MM.1S (cell line): ENCODE data around the gene HBA2.

Experiments used
- CTCF ChIP-seq: fragments of 300-600 bp; sonication (generic); IDR thresholded peaks from 2 replicates; pipeline ENCODE4 v1.5.1; 2016; ENCODE audit warnings: antibody characterized with exemption, low read length, mixed read lengths
- EZH2 ChIP-seq: fragments of 300-600 bp; sonication (generic); optimal IDR thresholded peaks from 2 replicates; pipeline ENCODE3; 2017; ENCODE audit warnings: low read depth, mild to moderate bottlenecking, antibody characterized with exemption, low read length, mixed read lengths

GRCh38 chr16:149024-149660 is 23.5 kb upstream of the HBA2 start:
- TF ChIP-seq CTCF, result no peak
- TF ChIP-seq EZH2, result no peak
